Activated T-cell treated with anti-CD3 and anti-CD28 coated beads for 48 hours (primary cell): ENCODE measurements around the gene HNF1B.

Experiments used
- DNase-seq: peaks from one replicate; pipeline ENCODE4 v3.0.0-alpha.2; 2020; ENCODE audit warnings: low read depth

Gene HNF1B

DNA sequence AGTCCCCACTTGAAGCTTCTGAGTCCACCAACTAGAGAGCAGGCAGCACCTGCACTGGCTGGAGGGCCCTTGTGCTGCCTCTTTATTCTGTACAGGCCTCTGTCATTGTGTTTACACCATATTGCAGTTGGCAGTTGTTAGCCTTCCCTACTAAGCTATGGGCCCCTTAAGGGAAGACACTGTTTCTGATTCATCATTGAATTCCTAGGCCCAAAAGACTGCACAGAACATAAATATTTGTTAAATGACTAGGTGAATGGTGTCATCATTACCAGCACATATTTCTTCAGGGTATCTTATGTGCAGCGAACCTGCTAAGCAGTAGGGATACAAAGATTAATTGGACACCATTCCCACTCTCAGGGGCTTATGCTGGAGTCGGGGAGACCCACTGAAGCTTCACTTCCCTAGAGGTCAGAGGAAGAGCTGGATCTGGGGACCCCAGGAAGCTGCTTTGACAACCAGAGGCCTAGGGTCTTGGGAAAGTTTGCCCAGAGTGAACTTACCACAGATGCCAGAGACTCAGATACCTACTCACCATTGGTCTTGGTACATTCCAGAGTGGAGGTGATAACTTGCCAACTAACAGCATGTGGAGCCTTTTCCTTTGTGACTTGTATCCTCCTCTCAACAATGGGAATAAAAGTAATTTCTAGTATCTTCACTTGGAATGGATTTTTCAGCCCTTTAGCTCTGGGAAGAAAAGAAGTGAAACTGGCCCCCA, 72.9 kb downstream of the HNF1B start:
- no peak for DNase-seq

DNA sequence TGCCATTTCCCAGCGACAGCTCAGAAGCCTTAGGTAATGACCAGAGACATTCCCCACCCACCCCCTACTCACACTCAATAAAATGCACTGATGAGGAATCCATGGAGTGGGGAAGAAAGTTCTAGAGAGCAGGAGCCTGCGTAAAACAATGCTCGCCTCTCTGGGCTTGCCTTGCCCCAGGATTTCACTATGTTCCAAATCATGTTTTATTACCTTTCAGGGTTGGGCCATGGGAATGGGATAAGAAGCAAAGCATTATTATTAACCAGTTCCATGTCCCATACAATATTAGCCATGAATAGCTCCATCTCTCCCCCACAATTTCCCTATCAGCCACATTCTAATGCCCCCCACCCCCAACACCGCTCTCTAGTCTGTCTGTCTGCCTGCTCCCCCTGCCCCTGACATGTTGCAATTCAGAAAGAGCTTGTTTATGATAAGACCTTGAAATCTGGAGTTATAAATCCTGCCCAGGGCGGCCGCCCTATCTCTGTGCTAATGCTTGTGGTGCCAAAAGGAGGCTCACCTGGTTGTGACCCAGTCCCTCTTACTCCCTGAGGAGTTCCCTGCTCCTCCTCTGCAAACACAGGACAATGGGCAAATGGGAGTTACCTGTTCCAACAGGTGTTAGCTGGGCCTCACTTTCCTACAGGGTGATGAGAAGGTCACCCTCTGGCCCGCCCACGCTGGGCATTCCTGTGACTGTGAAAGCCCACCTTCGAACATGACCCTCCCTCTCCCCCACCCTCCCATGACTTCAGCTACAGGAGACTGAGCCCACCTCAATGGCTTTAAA, 73.6 kb downstream of the HNF1B start:
- no peak for DNase-seq

DNA sequence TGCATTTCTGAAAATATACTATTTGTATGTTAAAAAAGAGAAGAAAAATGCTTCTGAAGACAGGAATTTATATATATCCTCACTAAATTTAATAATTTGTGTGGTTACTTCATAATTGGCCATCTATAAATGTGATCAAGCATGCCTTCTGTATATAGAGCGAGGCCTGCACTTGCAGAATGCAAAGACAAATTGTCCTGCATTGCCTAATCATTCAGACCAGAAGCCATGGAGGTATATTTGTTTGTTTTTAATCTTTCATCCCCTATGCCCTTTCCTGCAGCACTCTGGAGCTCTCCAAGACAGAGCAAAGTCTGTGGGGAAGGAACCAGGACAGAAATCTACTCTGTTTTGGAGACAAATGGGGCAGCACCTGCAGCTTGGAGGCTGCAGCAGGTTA, 77.8 kb downstream of the HNF1B start:
- no peak for DNase-seq

DNA sequence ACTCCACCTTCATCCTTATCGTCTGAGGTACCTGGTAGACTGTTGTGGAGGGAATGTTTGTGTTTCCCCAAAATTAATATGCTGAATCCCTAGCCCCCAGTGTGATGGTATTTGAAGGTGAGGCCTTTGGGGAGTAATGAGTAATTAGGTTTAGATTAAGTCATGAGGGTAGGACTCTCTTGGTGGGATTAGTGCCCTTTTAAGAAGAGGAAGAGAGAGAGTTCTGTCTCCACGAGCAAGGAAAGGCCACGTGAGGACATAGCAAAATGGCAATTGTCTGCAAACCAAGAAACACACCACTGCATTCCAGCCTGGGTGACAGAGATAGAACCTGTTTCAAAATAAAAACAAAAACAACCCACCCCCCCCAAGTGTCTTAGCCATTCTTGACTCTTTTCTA, 80.6 kb downstream of the HNF1B start:
- DNase-seq = no peak

DNA sequence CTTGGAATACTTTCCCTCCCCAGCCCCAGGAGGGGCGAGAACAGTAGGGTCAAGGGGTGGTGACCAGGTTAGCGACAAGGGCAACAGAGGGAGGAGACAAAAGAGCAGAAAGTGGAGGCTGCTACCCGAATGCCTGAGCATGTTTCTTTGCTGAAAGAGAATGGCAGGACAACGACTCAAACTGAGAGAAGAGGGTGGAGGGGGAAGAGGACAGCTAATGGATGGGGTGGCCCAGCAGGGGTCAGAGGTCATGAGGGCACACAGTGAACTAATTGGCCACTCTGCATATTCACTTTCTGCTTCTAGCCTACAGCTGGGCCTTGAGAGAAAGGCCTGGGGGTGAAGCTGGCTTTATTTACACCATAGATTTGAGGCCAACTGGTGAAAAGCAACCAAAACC, 82.5 kb downstream of the HNF1B start:
- no peak for DNase-seq

DNA sequence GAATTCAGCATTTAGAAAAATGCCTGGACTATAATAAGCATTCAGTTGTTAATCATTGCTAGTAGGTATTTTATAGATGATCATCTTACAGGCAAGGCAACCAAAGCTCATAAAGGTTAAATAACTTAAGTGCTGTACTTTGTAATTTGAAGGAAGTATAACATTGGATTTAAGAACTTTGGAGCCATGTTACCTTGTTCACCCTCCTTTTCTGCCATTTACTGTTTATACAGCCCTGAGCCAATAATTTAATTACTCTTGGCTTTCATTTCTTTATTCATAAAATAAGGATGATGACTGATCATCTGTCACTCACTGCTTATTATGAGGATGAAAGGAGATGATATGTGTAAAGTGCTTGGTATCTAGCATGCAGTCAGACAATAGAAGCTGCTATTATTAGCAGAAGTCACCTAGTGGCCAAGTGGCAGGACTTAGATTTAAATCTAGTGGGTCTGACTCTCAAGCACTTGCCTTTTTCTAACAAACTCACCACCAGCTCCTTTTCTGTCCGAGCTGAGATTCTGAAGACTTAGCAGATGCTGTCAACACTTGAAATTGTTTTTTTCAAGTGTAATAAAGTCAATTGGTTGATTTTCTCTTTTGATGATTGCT, 83.4 kb downstream of the HNF1B start:
- DNase-seq = no peak

DNA sequence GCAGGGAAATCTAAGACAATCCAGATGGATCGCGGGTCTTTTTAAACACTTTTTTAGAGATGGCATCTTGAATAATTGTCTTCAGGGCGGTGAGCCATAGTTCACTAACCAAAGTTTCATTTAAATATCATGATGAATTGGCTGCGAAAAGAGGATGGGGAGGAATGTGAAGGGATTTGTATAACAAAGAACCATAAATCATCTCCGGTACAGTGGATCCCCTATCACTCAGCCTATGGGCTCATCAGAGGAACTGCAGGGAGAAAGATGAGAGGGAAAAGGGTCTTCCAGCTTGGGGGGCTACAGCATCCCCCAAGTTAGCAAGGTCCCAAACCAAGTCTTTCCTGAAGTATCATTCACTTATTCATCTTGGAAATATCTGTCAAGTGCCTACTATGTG, 84.9 kb downstream of the HNF1B start:
- DNase-seq = no peak

DNA sequence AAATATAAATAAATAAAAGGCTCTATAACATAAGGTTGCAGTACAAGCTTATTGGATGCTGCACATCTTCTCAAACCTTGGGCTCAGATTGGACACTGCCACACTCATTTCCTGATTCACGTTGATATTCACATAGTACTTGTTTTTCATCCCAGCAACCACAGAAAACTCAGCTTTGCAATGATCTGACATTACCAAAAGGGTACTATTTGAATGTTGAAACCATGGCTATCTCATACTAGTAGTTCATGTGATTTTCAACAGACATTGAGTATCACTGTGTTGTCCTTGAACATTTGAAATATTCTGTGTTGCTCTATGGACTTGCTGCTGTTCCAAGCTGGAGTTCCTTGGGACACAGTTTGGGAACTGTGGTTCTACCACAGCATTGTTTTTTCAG, 87.7 kb downstream of the HNF1B start:
- DNase-seq = no peak

DNA sequence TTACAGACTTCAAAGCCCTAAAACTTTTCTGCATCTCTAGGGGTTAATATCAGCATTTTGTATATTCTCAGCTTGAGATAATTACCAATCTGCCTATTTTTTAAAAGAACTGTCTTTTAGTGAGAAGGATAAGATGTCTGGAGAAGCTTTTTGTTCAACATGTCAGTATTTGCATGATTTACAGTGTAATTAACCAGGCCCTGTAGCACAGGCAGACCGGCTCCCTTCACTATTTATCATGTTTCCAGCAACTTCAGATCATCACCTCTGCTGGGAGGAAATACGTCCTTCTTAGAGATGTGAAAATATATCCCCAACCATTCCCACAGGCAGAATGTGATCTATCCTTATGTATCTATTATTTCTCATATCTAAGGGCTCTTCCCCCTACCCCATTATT, 93.0 kb downstream of the HNF1B start:
- DNase-seq = no peak

DNA sequence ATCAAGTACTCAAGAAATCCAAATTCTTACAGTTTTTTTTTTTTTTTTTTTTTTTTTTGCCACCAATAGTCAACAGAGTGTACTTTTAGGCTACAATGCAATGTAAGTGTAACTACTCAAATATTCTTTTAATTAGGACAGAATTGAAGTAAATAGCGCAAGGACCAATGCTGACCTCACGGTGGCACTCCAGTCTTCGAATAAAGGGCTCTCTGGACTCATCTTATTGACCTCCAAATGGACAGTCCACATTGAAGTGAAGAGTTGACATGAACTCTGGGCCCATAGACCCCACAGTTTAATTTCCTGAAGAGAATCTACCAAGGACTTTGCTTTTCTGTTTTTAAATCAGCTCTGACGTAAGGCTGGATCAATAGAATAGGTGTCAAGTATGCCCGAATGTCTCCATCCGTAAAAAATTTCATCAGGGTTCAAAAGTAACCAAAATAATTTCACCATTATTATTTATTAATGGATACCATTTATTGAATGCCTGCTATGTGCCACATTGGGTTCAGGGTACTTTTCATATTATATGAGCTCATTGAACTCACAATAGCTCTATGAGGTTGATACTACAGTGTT, 94.3 kb downstream of the HNF1B start:
- no peak for DNase-seq

DNA sequence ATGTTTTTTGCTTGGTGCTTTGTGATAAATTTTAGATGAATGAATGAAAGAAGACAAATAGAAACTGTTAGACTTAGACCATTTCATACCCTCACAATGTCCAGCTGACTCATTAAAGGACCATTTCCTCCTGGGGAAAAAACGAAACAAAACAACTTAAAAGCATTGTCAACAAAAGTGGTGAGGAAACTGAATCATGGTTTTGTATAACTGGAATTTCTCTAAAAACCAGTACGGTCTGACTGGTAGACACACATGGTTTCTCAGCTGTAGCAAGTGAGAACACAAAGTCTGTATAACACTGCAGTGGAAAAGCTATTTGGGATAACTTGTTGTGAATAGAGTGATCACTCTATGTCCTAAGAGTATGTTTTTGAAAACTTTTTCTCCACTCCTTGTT, 96.3 kb downstream of the HNF1B start:
- no peak for DNase-seq

DNA sequence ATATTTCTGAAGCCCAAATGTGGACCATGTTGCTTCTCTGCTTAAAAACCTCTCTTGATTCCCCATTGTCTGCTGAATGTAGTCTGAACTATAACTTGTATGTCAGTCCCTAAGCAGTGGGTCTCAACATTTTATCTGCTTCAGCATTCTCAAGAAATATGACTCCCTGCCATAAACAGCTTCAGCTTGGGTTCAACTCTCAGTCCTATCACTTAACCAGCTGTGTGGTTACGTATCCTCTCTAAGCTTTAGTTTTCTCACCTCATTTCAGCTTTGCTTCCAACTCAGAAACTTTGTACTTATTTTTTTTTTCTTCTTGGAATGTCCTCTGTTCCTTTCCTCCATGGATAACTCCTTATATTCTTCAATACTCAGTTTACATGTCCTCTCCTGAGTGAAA, 97.0 kb downstream of the HNF1B start:
- DNase-seq = no peak

DNA sequence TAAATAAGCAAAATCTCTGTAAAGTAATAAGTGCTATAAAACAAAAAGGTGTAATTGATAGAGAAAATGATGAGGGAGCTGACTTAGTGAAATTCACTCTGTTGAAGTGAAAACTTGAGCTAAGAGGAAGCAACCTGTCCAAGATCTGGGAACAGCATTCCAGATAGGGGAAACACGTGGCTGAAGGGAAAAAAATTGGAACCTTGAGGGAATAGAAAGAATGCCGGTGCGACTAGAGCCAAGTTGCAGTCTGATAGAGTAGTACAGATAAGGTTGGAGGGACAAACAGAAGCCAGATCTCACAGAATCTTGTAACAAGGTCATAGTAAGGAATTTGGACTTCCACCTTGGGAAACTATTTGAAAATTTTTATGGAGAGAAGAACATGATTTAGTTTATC, 101.0 kb downstream of the HNF1B start:
- DNase-seq = no peak

DNA sequence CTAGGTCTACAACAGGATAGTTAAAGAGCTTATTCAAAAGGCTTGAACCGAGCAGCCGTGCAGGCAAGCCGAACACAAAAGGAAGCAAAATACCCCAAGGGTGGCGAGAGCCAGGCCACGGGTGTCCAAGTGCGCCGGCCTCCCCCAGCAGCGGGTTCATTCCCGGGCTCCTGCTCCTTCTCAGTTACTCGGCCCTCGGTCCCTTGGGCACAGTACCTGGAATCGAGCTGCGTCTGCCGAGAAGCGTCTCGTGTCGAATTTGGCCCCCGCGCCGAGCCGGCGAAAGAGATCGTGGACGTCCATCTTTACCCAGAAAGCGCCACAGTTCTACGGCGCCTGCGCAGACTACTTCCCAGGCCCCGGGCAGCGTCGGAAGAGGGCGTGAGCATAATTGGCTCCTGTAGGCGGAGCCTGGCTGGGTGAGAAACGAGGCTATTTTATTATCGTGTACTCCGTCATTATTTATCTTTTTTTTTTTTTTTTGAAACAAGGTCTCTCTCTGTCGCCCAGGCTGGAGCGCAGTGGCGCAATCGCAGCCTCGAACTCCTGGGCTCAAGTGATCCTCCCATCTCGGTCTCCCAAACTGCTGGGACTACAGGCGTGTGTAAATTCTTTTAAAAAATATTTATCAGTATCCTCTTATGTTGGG, 101.6 kb downstream of the HNF1B start, which contains the start of gene DDX52:
Gene DDX52 (minus strand): TSS at position 329 of the 649 bp plus-strand sequence. CDS start 26 bp downstream, at position 303.
- peak; percentile 80 for DNase-seq

DNA sequence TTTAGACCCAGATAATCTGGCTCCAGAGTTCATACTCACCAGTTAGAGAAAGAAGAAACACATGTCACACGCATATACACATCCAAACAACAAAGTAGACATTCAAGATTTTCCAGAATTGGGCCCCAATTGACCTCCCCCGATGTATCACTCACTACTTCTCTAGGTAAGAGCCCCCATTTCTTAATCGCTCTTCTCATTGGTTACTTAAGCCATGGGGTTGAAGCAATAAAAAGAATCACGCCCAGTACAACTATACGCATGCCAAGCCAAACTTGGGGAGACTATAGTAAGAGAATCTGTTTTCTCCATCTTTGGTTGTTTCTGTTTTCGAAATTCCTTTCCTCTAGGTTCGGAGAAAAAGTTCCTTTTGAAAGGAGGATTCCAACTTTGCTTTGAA, 102.2 kb downstream of the HNF1B start:
- DNase-seq = no peak

DNA sequence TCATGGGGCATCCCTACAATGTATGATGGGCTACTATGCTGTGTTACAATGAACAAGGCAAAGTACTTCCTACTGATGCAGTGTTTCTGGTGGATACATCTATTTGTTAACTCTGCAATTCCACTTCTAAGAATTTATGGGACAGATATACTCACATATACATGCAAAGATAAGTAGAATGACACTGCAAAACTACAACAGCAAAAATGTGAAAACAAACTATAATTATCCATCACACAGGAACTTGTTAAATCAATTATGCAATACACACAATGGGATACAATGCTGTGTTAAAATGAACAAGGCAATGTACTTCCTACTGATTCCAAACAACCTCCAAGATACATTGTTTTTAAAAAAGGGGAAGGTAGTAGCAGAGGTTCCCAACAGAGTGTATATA, 104.8 kb downstream of the HNF1B start:
- no peak for DNase-seq

DNA sequence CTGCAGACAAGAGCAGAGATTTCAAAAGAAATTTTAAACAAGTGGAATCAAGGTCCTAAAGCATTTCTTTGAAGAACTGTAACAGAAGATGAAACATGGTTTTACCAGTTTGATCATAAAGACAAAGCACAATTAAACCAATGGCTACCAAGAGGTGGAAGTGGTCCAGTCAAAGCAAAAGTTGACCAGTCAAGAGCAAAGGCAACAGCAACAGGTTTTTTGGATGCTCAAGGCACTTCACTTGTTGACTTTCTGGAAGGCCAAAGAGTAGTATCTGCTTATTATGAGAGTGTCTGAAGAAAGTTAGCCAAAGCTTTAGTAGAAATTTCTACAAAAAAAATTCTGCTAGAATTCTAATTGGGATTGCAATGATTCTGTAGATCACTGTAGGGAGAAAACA, 106.9 kb downstream of the HNF1B start:
- DNase-seq = no peak
